ENCODE measurements around the gene COA8. TPM values are rescaled to one million over a fixed set of nuclear protein-coding genes. Genes with fewer than 3 reads are reported as not detected.

Gene COA8
- total and polyA plus RNA-seq, 2 of the 8 experiments (the other 6 are each of a cell fraction or from before 2014, with no cell fraction given): 7.1 to 35.5 TPM

- Histone ChIP-seq H3K9ac (replicated peaks in 1 of 4; ENCODE audit: extremely low read depth in 1 of 4, low read depth in 3 of 4, low read length in 3 of 4) (no peak overlapping the region), H2AK5ac (ENCODE audit: low read depth, low read length) (no peak overlapping the region), H2BK5ac (ENCODE audit: low read depth, low read length) (no peak overlapping the region), H3K9me3 (ENCODE audit: insufficient read depth in 2 of 2, low read depth in 1 of 2, low read length in 1 of 2) (no peaks in the 10 kb centered on the region), H3K4me1 (replicated peaks in 1 of 4; ENCODE audit: control insufficient read depth in 3 of 4, insufficient read depth in 4 of 4, low read length in 3 of 4) (peaks cover 2 to 9% (median 4%) of the 10 kb centered on the region in 4 experiments; a peak in 4 of 7 replicates), H4K5ac (ENCODE audit: insufficient read length, low read depth, low read length) (no peak overlapping the region), H3K56ac (replicated peaks; ENCODE audit: insufficient read length, low read depth, low read length) (no peak overlapping the region), H3K14ac (ENCODE audit: insufficient read length) (no peak overlapping the region), H3K79me2 (ENCODE audit: control insufficient read depth in 1 of 2, insufficient read depth in 2 of 2, low read length in 2 of 2) (peaks cover 38 to 91% of the 10 kb centered on the region in 2 experiments), H2BK15ac (ENCODE audit: low read length) (no peak overlapping the region), H3K4me3 (ENCODE audit: extremely low read depth in 1 of 4, insufficient read depth in 2 of 4, low read depth in 3 of 4, low read length in 4 of 4) (no peak overlapping the region), H4K20me1 (replicated peaks in 1 of 2; ENCODE audit: control insufficient read depth in 1 of 2, insufficient read depth in 2 of 2, low read length in 2 of 2) (peaks cover 13 to 24% of the 10 kb centered on the region in 2 experiments), H2BK12ac (ENCODE audit: low read depth, low read length) (no peak overlapping the region), H3K4ac (replicated peaks; ENCODE audit: insufficient read length, low read depth, low read length) (no peak overlapping the region), H3K27ac (ENCODE audit: low read depth, low read length) (no peak overlapping the region), H3K36me3 (ENCODE audit: control insufficient read depth in 2 of 4, insufficient read depth in 4 of 4, low read length in 3 of 4) (0 out of 8 replicates have a peak, but pooled peaks cover 0 to 3% (median 0%) of the 10 kb centered on the region in 4 experiments), H3K23me2 (ENCODE audit: low read depth, low read length) (no peaks in the 10 kb centered on the region; the same call in 1 of the 2 replicates), H4K91ac (replicated peaks; ENCODE audit: insufficient read length, low read length) (no peak overlapping the region), H2AFZ (ENCODE audit: low read length) (no peak overlapping the region), H4K8ac (ENCODE audit: extremely low read depth, insufficient read depth, low read length) (no peak overlapping the region), H3K18ac (ENCODE audit: extremely low read depth, low read length) (no peak overlapping the region), H2BK20ac (ENCODE audit: low read length) (no peak overlapping the region), H3K4me2 (ENCODE audit: insufficient read depth in 1 of 2, low read depth in 2 of 2, low read length in 2 of 2) (no peak overlapping the region), H3K79me1 (ENCODE audit: low read depth, low read length) (peaks cover 11% of the 10 kb centered on the region), H2BK120ac (replicated peaks; ENCODE audit: low read depth, low read length) (no peak overlapping the region), H3K27me3 (replicated peaks in 1 of 4; ENCODE audit: control insufficient read depth in 3 of 4, extremely low read depth in 1 of 4, insufficient read depth in 3 of 4, low read length in 3 of 4) (no peaks in the 10 kb centered on the region), H3K23ac (ENCODE audit: insufficient read length) (no peak overlapping the region)
- CTCF ChIA-PET (ENCODE audit: partially characterized antibody): interaction anchor here (1.2 to 1.3 kb wide), 2 partner anchors 18 to 40 kb away, joined by 4 to 5 read pairs; no protein-coding TSS in a partner anchor
- no peak for FAIRE-seq
- DNase-seq (ENCODE audit: low read depth in 1 of 2, low spot score in 2 of 2): no peak
- WGBS, 2 experiments (ENCODE audit: extremely low coverage in 1 of 2, insufficient coverage in 1 of 2, insufficient read length in 1 of 2, insufficient replicate concordance in 2 of 2, low coverage in 1 of 2, low lambda C conversion rate in 2 of 2, missing lambda C conversion rate in 1 of 2): 84% methylated on average over 4 of the region's 4 CpGs; no CpG with 5 or more reads in 1 of the 2 experiments
- POLR2A ChIA-PET (ENCODE audit: partially characterized antibody): interaction anchor here (1.5 kb wide), 1 partner anchor 19 kb away, joined by 3 read pairs; no protein-coding TSS in a partner anchor
- TF ChIP-seq ATF2 (IDR thresholded peaks at IDR 0.05; ENCODE audit: low read length): no peak
- no peak for TF ChIP-seq POU5F1 (IDR thresholded peaks at IDR 0.05; ENCODE audit: low read depth, low read length)
- TF ChIP-seq BRCA1 (IDR thresholded peaks at IDR 0.05; ENCODE audit: low read depth, low read length): no peak
- TF ChIP-seq SP2 (IDR thresholded peaks at IDR 0.05; ENCODE audit: low read length): no peak
- TF ChIP-seq KDM5A (IDR thresholded peaks at IDR 0.05; ENCODE audit: low read length): no peak
- no peak for TF ChIP-seq EGR1 (IDR thresholded peaks at IDR 0.05; ENCODE audit: borderline replicate concordance, low read depth, low read length)
- no peak for TF ChIP-seq RAD21 (IDR thresholded peaks at IDR 0.05 in 1 of 2, conservative IDR thresholded peaks at IDR 0.05 in 1 of 2; ENCODE audit: low read depth in 2 of 2, low read length in 2 of 2)
- TF ChIP-seq POLR2AphosphoS5 (IDR thresholded peaks at IDR 0.05; ENCODE audit: low read depth, low read length): no peak
- TF ChIP-seq EZH2 (IDR thresholded peaks at IDR 0.05; ENCODE audit: low read depth, low read length, severe bottlenecking): no peak
- no peak for TF ChIP-seq KDM4A (IDR thresholded peaks at IDR 0.05; ENCODE audit: low read depth, low read length, severe bottlenecking)
- TF ChIP-seq CEBPB (IDR thresholded peaks at IDR 0.05; ENCODE audit: low read depth, low read length): no peak
- no peak for TF ChIP-seq HDAC6 (IDR thresholded peaks at IDR 0.05; ENCODE audit: low read depth, low read length)
Measured at GRCh38 chr14:103634156-103634555, 71.4 kb downstream of the COA8 start.

Measured in H1 (cell line).